Mammary epithelial cell (primary cell): ENCODE measurements around the gene HSD3B7.

Experiments used
- EZH2 ChIP-seq: IDR thresholded peaks from 2 replicates; pipeline ENCODE4 v1.6.1; 2012; ENCODE audit warnings: low read length, inconsistent platforms, borderline replicate concordance
- TF ChIP-seq, protein P1 (sequence below), 2 donors: IDR thresholded peaks in 1 of 2; conservative IDR thresholded peaks in 1 of 2; 2 replicates each; pipeline ENCODE4 v1.5.1; 2011 to 2012; ENCODE audit warnings: inconsistent platforms in 2 of 2, low read length in 2 of 2, mild to moderate bottlenecking in 2 of 2, control low read depth in 1 of 2, low read depth in 1 of 2; ENCODE audit not compliant: insufficient read depth in 1 of 2; ENCODE audit errors: extremely low read depth in 1 of 2

DNA sequence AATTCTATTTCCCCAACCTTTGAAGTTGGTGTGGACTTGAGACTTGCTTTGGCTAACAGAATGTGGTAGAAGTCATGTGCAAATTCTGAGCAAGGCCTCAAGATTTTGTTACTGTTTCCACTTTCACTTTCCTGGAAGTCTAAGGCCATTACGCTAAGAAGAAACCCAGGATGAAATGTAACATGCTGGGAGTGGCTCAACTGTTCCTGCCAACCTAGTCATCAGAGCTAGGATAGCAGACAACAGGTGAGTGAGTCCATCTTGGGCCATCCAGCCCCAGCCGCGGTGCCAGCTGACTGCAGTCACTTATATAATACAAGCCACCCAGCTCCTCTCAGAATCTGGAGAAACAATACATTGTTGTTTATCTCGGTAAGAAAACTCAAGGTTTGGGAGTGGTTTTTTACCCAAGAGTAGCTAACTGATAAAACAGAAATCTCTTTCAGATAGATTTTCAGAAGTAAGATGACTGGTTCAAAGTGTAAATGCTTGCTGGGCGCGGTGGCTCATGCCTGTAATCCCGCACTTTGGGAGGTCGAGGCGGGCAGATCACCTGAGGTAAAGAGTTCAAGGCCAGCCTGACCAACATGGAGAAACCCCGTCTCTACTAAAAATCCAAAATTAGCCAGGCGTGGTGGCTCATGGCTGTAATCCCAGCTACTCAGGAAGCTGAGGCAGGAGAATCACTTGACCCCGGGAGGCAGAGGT, 37.7 kb downstream of the HSD3B7 start:
- TF ChIP-seq, protein P1, sequence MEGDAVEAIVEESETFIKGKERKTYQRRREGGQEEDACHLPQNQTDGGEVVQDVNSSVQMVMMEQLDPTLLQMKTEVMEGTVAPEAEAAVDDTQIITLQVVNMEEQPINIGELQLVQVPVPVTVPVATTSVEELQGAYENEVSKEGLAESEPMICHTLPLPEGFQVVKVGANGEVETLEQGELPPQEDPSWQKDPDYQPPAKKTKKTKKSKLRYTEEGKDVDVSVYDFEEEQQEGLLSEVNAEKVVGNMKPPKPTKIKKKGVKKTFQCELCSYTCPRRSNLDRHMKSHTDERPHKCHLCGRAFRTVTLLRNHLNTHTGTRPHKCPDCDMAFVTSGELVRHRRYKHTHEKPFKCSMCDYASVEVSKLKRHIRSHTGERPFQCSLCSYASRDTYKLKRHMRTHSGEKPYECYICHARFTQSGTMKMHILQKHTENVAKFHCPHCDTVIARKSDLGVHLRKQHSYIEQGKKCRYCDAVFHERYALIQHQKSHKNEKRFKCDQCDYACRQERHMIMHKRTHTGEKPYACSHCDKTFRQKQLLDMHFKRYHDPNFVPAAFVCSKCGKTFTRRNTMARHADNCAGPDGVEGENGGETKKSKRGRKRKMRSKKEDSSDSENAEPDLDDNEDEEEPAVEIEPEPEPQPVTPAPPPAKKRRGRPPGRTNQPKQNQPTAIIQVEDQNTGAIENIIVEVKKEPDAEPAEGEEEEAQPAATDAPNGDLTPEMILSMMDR (conservative IDR thresholded peaks at IDR 0.05 in 1 of 2, IDR thresholded peaks at IDR 0.05 in 1 of 2; ENCODE audit: extremely low read depth in 1 of 2, insufficient read depth in 1 of 2, low read depth in 1 of 2, low read length in 2 of 2), result no peak
- TF ChIP-seq EZH2, result no peak
